HG03378 (cell line): ENCODE results near the gene YBX1.

ENCODE experiments used
- ATAC-seq: cut with Tn5 transposase; IDR thresholded peaks from one replicate; pipeline ENCODE4 v1.9.1; 2021; ENCODE audit warnings: mild to moderate bottlenecking, moderate library complexity; ENCODE audit not compliant: unreplicated experiment

The YBX1 gene

GRCh38 chr1:42734201-42735035, 52.2 kb downstream of the YBX1 start:
- ATAC-seq = no peak

DNA sequence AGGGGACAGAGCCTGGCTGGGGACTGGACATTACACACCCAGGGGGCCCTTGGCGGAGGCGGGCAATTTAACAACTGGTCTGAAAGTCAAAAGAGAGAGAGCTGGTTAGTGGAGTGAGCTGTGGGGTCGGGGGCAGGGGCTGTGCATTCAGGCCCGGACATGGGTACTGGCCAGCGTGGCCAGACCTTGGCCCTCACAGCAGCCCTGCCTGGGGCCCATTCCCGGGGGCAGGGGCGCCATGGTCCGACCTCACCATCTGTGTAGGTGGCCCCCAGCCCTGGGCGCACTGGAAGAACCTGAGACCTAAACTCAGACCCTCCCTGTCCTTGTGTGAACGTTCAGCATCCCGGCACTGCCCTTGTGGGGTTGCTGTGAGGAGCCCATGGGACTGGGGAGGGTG, 52.8 kb downstream of the YBX1 start:
- ATAC-seq = no peak

GRCh38 chr1:42735477-42736105, 53.4 kb downstream of the YBX1 start:
- ATAC-seq = no peak

- no peak for ATAC-seq
These were observed 53.9 kb downstream of the YBX1 start for GRCh38 chr1:42736152-42736551.

GRCh38 chr1:42736571-42737200, 54.5 kb downstream of the YBX1 start:
- no peak for ATAC-seq

DNA sequence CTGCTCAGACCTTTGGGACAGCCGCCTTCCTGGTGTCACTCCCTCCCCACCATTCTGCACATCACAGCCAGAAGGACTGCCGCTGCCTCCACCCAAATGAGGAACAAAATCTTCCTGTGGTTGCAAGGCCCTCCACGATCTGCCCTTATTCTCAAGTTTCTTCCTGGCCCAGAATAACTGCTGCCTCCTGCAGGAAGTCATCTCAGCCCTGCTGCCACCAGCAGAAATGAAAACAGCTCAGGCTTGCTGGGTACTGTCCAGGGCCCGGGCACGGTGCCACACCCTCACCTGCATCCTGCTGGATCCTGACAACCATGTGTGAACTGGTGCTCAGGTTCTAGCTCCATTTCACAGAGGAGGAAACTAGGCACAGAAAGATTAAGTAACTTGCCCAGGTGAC, 55.0 kb downstream of the YBX1 start:
- ATAC-seq = no peak

GRCh38 chr1:42737986-42738677, 55.9 kb downstream of the YBX1 start:
- ATAC-seq = no peak

DNA sequence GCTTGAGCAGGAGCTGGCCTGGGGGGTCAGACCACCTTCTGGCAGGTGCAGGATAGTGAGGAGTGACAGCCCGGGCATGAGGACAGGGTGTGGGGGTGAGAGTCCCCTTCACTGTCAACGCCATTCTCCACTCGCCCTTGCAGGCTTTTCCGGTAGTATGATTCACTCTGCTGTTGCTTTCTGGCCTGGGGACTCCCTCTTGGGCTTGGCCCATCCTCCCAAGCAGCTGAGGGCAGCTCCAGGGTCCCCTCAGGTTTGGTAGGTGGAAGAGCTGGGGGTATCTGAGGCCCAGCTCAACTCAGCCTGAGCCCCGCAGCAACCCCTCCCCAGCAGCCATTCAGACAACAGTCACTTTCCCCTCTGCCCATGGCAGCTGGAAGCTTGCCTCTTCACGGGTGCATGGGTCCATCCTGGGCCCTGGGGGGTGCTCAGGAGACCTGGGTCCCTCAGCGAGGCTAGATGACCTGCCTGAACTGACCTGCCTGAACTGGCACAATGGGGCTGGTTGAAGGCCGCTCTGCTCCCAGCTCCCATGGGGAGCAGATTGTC, 56.5 kb downstream of the YBX1 start:
- no peak for ATAC-seq

DNA sequence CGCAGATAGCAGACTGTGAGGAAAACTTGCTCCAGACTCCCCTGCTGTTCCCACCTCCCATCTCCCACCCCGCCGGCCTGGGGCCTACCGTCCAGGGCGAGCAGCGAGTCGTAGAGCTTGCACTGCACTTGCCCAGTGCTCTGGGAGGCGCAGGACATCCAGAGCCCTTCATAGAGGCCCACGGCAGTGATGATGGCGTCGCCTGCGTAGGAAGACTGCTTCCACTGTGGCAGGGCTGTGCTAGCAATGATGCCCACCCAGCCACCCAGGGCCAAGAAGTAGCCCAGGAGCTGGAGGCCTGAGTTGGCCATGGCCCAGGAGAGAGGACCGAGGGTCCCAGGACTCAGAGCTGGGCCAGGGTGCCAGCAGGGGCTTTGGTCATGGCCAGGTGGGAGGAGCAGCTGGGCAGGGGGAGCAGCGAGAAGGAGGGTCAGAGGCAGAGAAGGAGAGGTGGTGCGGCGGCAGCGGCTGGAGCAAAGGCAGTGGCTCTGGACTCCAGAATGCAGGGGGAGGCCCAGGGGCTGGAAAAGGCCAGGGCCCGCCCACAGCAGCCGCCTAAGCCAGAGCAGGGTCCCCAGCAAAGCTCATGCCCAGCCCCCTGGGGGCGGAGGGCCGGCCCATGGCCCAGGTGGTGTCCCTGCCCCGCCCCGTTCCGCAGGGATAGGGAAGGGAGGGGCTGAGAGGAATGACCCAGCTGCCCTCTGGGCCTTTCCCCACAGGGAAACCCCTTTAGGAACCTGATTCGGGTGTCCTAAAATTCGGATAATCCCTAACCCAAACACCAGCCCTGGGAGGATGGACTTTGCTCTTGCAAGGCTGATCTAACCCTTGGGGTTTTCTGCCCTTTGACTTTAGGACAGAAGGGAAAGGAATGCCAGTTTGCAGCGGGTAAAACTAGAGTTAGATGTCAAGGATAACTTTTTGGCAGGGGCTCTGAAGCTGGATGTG, 57.8 kb downstream of the YBX1 start, which contains the start of gene CLDN19:
TSS of gene CLDN19 (minus strand) at position 484 of the 948 bp plus-strand sequence. CDS start at position 311, 173 bp downstream.
- no peak for ATAC-seq

GRCh38 chr1:42740851-42741580, 58.8 kb downstream of the YBX1 start:
- ATAC-seq = no peak

DNA sequence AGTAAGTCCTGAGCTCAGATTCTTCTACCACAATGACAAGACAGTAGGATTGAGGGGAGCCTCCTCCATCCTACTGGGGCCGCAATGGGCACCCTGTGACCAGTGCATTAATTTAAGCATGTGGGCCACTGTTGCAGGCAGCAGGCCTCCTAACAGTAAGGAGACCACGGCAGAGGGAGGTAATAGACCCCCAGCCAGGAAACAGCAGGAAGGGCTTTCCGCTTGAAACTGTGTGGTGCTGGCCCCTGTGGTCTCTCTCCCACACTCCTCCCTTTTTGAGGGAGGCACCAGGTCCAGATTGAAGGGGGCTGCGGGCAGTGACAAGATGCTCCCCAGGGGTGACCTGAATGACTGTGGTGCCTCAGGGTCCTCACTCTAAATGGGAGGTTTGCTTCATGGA, 59.5 kb downstream of the YBX1 start:
- no peak for ATAC-seq

GRCh38 chr1:42742141-42742540, 59.9 kb downstream of the YBX1 start:
- ATAC-seq = no peak

DNA sequence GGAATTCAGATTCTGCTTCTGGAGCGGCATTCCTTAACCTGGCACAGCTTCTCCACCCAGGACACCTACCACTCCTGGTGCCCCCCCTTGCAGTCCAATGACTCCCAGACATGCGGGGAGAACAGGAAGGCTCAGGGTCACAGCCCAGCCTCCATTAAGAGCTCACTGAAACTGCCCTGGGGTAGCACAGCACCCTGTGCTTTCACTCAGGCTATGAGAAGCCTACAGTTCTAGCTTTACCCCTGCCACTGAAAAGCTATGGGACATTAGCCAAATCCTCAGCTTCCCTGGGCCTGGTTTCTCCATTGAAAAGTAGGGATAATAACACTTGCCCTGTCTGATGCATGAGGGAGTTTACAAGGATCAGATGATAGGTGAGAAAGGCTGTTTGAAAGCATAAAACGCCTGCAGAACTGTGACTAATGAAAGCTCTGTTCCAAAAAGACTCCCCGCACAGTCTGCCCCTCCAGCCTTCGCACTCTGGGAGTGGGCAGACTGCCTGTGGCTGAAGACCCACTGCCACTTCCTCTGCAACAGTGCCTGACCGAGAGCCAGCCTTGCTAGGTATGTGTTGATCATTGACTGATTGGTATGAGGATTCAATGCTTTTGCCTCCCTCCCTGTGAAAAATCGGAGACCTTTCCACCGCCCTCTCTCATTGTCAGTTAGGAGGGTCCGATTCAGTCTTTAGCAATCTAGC, 60.5 kb downstream of the YBX1 start:
- no peak for ATAC-seq

DNA sequence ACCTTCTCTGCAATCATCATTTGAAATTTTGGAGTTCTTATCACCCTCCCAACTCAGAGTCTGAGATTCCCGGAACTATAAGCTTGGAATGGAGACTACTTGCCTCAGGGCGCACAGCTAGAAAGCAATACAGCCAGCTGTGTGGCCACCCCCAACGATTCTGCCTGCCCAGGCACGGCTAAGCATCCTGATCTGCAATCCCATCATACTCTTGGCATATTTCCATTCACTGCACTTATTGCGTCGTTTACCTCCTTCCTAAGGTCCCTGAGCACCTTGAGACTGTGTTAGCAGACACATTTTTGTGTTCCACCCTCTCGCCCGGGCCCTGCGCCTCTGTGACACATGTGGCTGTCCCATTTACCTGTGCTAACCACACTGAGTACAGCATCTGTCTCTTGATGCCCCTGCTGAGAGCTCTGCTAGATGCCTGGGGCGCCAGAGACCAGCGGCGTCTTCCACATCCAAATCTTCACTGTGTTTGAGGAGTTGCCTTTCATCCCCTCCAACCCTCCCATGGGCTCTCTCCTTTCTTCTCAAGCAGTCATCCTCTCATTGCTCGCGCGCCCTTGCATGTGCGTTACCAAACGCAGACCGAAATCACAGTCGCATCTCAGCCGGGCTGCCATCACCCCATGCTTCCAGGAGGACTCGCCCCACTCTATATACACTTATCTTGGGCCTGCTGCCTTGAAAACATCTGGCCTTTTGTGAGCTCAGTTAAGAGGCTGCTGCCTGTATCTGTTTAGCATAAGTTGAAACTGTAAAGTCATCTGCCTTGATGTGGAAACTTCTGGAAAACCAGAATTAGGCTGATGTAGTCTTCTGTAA, 61.3 kb downstream of the YBX1 start:
- no peak for ATAC-seq

DNA sequence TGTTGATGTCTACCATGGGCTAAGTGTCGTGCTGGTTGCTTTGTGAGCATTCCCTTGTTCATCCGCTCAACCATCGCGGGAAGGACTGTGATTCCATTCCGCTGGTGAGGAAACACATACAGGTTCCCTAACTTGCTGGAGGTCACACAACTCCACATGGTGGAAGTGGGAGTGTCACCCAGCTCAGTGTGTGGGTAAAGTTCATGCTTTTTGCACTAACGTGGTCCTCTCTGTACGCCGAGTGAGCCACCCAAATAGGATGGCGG, 61.9 kb downstream of the YBX1 start:
- ATAC-seq = no peak

DNA sequence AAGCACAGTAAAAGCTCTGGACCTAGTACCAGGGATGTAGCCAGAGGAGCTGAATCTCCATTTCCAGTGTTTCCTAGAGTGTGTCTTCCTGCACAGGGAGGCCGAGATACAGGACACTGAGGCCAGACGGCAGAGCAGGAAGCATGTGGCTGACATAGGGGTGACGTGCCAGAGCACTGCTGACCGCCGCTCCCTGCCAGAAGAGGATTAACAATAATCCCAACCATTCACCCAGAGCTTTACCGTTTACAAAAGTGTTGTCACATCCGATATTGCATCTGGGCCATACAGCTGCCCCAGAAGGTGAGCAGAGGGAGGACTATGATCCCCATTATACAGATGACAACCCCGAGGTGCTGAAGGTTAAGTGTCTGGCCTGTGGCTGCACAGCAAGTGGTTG, 63.6 kb downstream of the YBX1 start:
- no peak for ATAC-seq

DNA sequence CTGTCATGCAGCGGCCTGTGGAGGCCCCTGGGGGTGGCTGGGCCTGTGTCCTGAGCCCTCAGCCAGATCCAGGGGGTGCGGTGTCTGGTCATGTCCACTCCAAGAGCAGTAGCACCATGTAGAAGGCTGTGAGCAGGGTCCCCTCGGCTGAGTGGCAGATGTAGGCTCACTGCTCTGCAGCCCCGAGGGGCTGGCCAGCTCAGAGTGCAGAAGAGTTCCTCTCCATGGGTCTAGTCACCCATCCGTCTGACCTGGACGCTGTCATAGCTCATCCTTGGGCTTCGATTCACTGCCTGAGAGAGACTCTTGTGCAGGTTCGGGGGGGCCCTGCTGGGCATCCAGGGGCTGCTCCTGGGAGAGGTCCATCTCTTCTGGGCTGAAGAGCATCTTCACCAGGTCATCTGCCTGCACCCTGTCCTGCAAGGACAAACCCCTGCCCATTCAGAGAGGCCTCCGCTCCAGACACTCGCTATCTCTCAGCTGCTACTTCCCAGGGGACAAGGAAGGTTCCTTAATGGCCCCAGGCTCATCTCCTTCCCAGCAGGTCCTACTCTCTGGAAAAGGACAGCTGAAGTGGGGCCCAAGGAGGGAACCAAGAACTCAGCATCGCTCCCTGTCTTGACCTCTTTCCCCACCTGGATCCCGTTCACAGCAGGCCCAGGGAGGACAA, 64.4 kb downstream of the YBX1 start:
- ATAC-seq = no peak

DNA sequence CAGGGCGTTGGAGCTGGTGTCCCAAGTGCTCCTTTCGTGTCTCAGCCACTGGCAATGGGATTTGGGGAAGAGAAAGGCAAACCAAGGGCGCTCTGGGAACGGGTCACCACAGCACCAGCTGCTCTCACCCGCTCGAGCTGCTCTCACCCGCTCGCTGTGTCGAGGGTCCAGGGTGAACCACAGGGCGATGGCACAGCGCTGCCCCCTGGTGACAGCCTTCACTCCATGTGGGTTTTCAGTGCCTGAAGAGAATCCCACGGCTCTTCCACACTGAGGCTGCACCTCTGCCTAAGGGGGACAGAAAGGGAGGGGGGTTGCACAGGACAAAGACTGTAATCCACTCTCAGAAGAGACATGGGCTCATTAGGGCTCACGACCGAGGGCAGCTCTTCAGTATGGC, 64.9 kb downstream of the YBX1 start:
- ATAC-seq = no peak
